Measurements from ENCODE around the gene MAGI2. TPM values are rescaled to one million over a fixed set of nuclear protein-coding genes. Genes with fewer than 3 reads are reported as not detected.

The MAGI2 gene
- total RNA-seq, 1 experiment from 2014 or later = 0.22 TPM

DNA sequence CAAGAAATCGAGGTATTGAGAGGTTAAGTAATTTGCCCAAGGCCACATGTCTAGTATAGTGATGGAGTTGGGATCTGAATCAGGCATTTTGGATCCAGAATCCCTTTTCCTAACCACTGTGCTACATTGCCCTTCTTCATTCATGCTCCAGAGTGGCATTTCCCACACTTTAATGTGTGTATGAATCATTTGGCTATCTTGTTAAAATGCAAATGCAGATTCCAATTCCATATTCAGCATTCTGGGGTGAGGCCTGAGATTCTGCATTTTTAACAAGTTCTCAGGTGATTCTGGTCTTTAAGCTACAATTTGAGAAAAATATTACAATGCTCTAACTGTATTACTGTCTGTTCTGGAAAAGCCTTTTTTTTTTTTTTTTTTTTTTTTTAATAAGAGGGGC is 1023.6 kb downstream of the MAGI2 start:
- TF ChIP-seq, protein P1, sequence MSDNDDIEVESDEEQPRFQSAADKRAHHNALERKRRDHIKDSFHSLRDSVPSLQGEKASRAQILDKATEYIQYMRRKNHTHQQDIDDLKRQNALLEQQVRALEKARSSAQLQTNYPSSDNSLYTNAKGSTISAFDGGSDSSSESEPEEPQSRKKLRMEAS (IDR thresholded peaks at IDR 0.05) = no peak
- no peak for TF ChIP-seq JUND (IDR thresholded peaks at IDR 0.05)
- no peak overlapping the region for H3K27ac ChIP-seq (ENCODE audit: low read depth, low read length)
- H3K9me2 ChIP-seq (ENCODE audit: insufficient read depth) = no peaks in the 10 kb centered on the region
- no peaks in the 10 kb centered on the region for H3K9me3 ChIP-seq (ENCODE audit: control insufficient read depth in 1 of 2, insufficient read depth in 1 of 2, low read depth in 1 of 2, low read length in 2 of 2)
- no peaks in the 10 kb centered on the region for H3K4me1 ChIP-seq (ENCODE audit: control insufficient read depth in 1 of 2, insufficient read depth in 2 of 2, low read length in 2 of 2)
- CTCF ChIA-PET = no interaction called here
- DNase-seq (ENCODE audit: low read depth, low spot score) = no peak
- ATAC-seq = no peak
- intact Hi-C loops (cut with micrococcal nuclease) = no loop called here
- POLR2A ChIA-PET = no interaction called here
- H3K27me3 ChIP-seq (ENCODE audit: insufficient read depth, low read length) = peaks cover 17% of the 10 kb centered on the region
- H3K4me2 ChIP-seq (ENCODE audit: low read length) = no peak overlapping the region
- H3K4me3 ChIP-seq (replicated peaks in 1 of 2; ENCODE audit: low read depth in 1 of 2, low read length in 2 of 2) = no peak overlapping the region
- H3K36me3 ChIP-seq (ENCODE audit: control insufficient read depth in 1 of 2, insufficient read depth in 2 of 2, low read length in 2 of 2) = no peaks in the 10 kb centered on the region
- H3K79me2 ChIP-seq (ENCODE audit: insufficient read depth, low read length) = no peaks in the 10 kb centered on the region
- no TSS peak for BruUV-seq (replicated peaks)
- no peak overlapping the region for H2AFZ ChIP-seq (ENCODE audit: low read depth, low read length, poor library complexity, severe bottlenecking)
- no peak overlapping the region for H3K9ac ChIP-seq (ENCODE audit: low read length)
- RAD21 ChIA-PET (ENCODE audit: low non-redundant PET in 1 of 2, low total read pairs in 2 of 2, uncharacterized antibody in 2 of 2, unreplicated experiment in 2 of 2) = no interaction called here
- no peaks in the 10 kb centered on the region; the same call in 1 of the 2 replicates for H4K20me1 ChIP-seq (ENCODE audit: insufficient read depth)

DNA sequence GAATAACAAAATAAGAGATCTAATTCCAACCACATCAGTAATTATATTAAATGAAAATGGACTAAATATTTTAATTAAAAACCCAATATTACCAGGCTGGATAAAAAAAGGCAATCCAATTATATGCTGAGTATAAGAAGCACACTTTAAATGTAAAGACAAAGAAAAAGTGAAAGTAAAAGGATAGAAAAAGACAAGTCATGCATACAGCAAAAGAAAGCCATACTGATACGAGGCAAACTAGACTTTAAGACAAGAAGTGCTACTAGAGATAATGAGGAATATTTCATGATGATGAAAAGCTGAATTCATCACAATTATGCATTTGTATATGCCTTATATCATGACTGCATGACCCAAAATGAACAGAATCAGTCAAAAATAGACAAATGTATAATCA is 1026.3 kb downstream of the MAGI2 start:
- no peak overlapping the region for H3K4me3 ChIP-seq (replicated peaks in 1 of 2; ENCODE audit: low read depth in 1 of 2, low read length in 2 of 2)
- H3K9me2 ChIP-seq (ENCODE audit: insufficient read depth) = no peaks in the 10 kb centered on the region
- H3K79me2 ChIP-seq (ENCODE audit: insufficient read depth, low read length) = no peaks in the 10 kb centered on the region
- H3K36me3 ChIP-seq (ENCODE audit: control insufficient read depth in 1 of 2, insufficient read depth in 2 of 2, low read length in 2 of 2) = no peaks in the 10 kb centered on the region
- H4K20me1 ChIP-seq (ENCODE audit: insufficient read depth) = no peaks in the 10 kb centered on the region; the same call in 1 of the 2 replicates
- no peaks in the 10 kb centered on the region for H3K9me3 ChIP-seq (ENCODE audit: control insufficient read depth in 1 of 2, insufficient read depth in 1 of 2, low read depth in 1 of 2, low read length in 2 of 2)
- RAD21 ChIA-PET (ENCODE audit: low non-redundant PET in 1 of 2, low total read pairs in 2 of 2, uncharacterized antibody in 2 of 2, unreplicated experiment in 2 of 2) = no interaction called here
- no peaks in the 10 kb centered on the region for H3K4me1 ChIP-seq (ENCODE audit: control insufficient read depth in 1 of 2, insufficient read depth in 2 of 2, low read length in 2 of 2)
- no peak overlapping the region for H3K27ac ChIP-seq (ENCODE audit: low read depth, low read length)
- BruUV-seq (replicated peaks) = no TSS peak
- intact Hi-C loops (cut with micrococcal nuclease) = no loop called here
- CTCF ChIA-PET = no interaction called here
- H3K4me2 ChIP-seq (ENCODE audit: low read length) = no peak overlapping the region
- ATAC-seq = no peak
- H3K9ac ChIP-seq (ENCODE audit: low read length) = no peak overlapping the region
- POLR2A ChIA-PET = no interaction called here
- no peak overlapping the region for H2AFZ ChIP-seq (ENCODE audit: low read depth, low read length, poor library complexity, severe bottlenecking)
- peaks cover 10% of the 10 kb centered on the region for H3K27me3 ChIP-seq (ENCODE audit: insufficient read depth, low read length)
- DNase-seq (ENCODE audit: low read depth, low spot score) = no peak
- no peak for TF ChIP-seq RAD21 (IDR thresholded peaks at IDR 0.05; ENCODE audit: low read depth)
- no peak for TF ChIP-seq YY1 (IDR thresholded peaks at IDR 0.05; ENCODE audit: extremely low read depth, insufficient replicate concordance, low read depth, low read length)
- TF ChIP-seq POLR2A (IDR thresholded peaks at IDR 0.05; ENCODE audit: borderline replicate concordance, extremely low read depth, insufficient read depth, insufficient read length) = no peak
- TF ChIP-seq ZBTB33 (IDR thresholded peaks at IDR 0.05; ENCODE audit: extremely low read depth, insufficient replicate concordance, low read length) = no peak
- TF ChIP-seq EGR1 (IDR thresholded peaks at IDR 0.05; ENCODE audit: low read depth) = no peak
- TF ChIP-seq CBX3 (IDR thresholded peaks at IDR 0.05; ENCODE audit: low read depth) = no peak
- TF ChIP-seq SIN3A (IDR thresholded peaks at IDR 0.05; ENCODE audit: low read depth) = no peak
- no peak for TF ChIP-seq POLR2AphosphoS5 (IDR thresholded peaks at IDR 0.05; ENCODE audit: low read depth, low read length)
- no peak for TF ChIP-seq CEBPB (IDR thresholded peaks at IDR 0.05; ENCODE audit: low read depth)
- TF ChIP-seq TCF7L2 (IDR thresholded peaks at IDR 0.05; ENCODE audit: borderline replicate concordance, extremely low read depth, insufficient read depth, insufficient read length) = no peak
- TF ChIP-seq SRF (IDR thresholded peaks at IDR 0.05; ENCODE audit: low read depth) = no peak
- TF ChIP-seq ZNF274 (IDR thresholded peaks at IDR 0.05; ENCODE audit: low read depth, low read length) = no peak
- no peak for TF ChIP-seq EZH2phosphoT487 (IDR thresholded peaks at IDR 0.05; ENCODE audit: borderline replicate concordance)
- TF ChIP-seq EZH2 (IDR thresholded peaks at IDR 0.05) = no peak
- TF ChIP-seq, protein P2, sequence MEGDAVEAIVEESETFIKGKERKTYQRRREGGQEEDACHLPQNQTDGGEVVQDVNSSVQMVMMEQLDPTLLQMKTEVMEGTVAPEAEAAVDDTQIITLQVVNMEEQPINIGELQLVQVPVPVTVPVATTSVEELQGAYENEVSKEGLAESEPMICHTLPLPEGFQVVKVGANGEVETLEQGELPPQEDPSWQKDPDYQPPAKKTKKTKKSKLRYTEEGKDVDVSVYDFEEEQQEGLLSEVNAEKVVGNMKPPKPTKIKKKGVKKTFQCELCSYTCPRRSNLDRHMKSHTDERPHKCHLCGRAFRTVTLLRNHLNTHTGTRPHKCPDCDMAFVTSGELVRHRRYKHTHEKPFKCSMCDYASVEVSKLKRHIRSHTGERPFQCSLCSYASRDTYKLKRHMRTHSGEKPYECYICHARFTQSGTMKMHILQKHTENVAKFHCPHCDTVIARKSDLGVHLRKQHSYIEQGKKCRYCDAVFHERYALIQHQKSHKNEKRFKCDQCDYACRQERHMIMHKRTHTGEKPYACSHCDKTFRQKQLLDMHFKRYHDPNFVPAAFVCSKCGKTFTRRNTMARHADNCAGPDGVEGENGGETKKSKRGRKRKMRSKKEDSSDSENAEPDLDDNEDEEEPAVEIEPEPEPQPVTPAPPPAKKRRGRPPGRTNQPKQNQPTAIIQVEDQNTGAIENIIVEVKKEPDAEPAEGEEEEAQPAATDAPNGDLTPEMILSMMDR (IDR thresholded peaks at IDR 0.05 in 2 of 3, conservative IDR thresholded peaks at IDR 0.05 in 1 of 3; ENCODE audit: borderline replicate concordance in 1 of 3, insufficient read depth in 1 of 3, low read depth in 2 of 3, low read length in 2 of 3) = no peak
